PC-9 (cell line): ENCODE results near the gene BCAR1. TPM values are rescaled to one million over a fixed set of nuclear protein-coding genes. Genes with fewer than 3 reads are reported as not detected.
A peak's percentile ranks its signal among the peaks of the same experiment; 100 is the strongest.
"Not testable (repeated sequence)": the region's sequence is repeated elsewhere in the genome, so short reads cannot be mapped to it uniquely, and the experiment has no call there.

ENCODE experiments used
- BruUV-seq: library from RNA; stranded (reverse); fragments of 400-500 nt; replicated peaks from 2 replicates; lab custom pipeline; 2021; lab: Mats Ljungman, UMichigan
- CTCF ChIA-PET: fragments of 300-600 bp; sonication (Branson Sonifier 250); formaldehyde crosslinking; loops from one replicate; lab custom pipeline; 2022; ENCODE audit warnings: antibody characterized with exemption; lab: Charles Lee
- POLR2A ChIA-PET: fragments of 300-600 bp; sonication (Branson Sonifier 250); formaldehyde crosslinking; loops from one replicate; lab custom pipeline; 2022; ENCODE audit warnings: antibody characterized with exemption; ENCODE audit not compliant: unreplicated experiment; lab: Charles Lee
- DNase-seq, 2 experiments: peaks; one replicate each; pipeline versions ENCODE4 v3.0.0 to v3.0.0-alpha.2; 2015 to 2022; ENCODE audit warnings: mixed read lengths in 1 of 2
- H2AFZ ChIP-seq: fragments of 200-600 bp; sonication (generic); 2 replicates; pipeline ENCODE4 v1.8.1; 2017; ENCODE audit warnings: antibody characterized with exemption
- H3F3A ChIP-seq: fragments of 200-600 bp; sonication (generic); 2 replicates; pipeline ENCODE4 v1.8.1; 2017; ENCODE audit warnings: antibody characterized with exemption, mild to moderate bottlenecking, low read depth; ENCODE audit not compliant: insufficient read depth
- H3K27ac ChIP-seq: fragments of 200-600 bp; sonication (generic); 2 replicates; pipeline ENCODE4 v1.6.1; 2016; ENCODE audit warnings: mixed run types
- H3K27me3 ChIP-seq: fragments of 200-600 bp; sonication (generic); 2 replicates; pipeline ENCODE4 v1.6.1; 2016; ENCODE audit warnings: low read depth, mixed run types; ENCODE audit not compliant: insufficient read depth
- H3K36me3 ChIP-seq: fragments of 200-600 bp; sonication (generic); 2 replicates; pipeline ENCODE4 v1.6.1; 2016; ENCODE audit warnings: low read depth, mixed run types
- H3K4me1 ChIP-seq: fragments of 200-600 bp; sonication (generic); replicated peaks from 2 replicates; pipeline ENCODE4 v1.6.1; 2016; ENCODE audit warnings: mixed run types; ENCODE audit not compliant: insufficient read depth
- H3K4me2 ChIP-seq: fragments of 200-600 bp; sonication (generic); 2 replicates; pipeline ENCODE4 v1.6.1; 2017; ENCODE audit warnings: mixed run types
- H3K4me3 ChIP-seq: fragments of 200-600 bp; sonication (generic); 2 replicates; pipeline ENCODE4 v1.6.1; 2016; ENCODE audit warnings: mixed run types
- H3K79me2 ChIP-seq: fragments of 200-600 bp; sonication (generic); 2 replicates; pipeline ENCODE4 v1.6.1; 2017; ENCODE audit warnings: low read depth, mixed run types
- H3K9me2 ChIP-seq: fragments of 200-600 bp; sonication (generic); 2 replicates; pipeline ENCODE4 v1.8.1; 2017; ENCODE audit warnings: mild to moderate bottlenecking; ENCODE audit not compliant: insufficient read depth
- H3K9me3 ChIP-seq: fragments of 200-600 bp; sonication (generic); 2 replicates; pipeline ENCODE4 v1.8.1; 2016; ENCODE audit warnings: low read depth; ENCODE audit not compliant: insufficient read depth
- H4K20me1 ChIP-seq: fragments of 200-600 bp; sonication (generic); 2 replicates; pipeline ENCODE4 v1.8.1; 2017; ENCODE audit not compliant: insufficient read depth
- EZH2 ChIP-seq: fragments of 200-600 bp; sonication (generic); IDR thresholded peaks from 2 replicates; pipeline ENCODE4 v1.8.0; 2017; ENCODE audit warnings: antibody characterized with exemption, low read depth
- intact Hi-C: fragments of 100-400 bp; cut with micrococcal nuclease; formaldehyde crosslinking; loops from one replicate; pipeline ENCODE4 v1.10.0; 2022; ENCODE audit not compliant: unreplicated experiment
- total RNA-seq: library from RNA; stranded (reverse); gene quantifications from 2 replicates; pipeline ENCODE4 v1.2.3, GENCODE V29; 2021
- TF ChIP-seq, protein P1 (sequence below): fragments of 200-600 bp; sonication (generic); conservative IDR thresholded peaks from 2 replicates; pipeline ENCODE4 v1.6.1; 2017; ENCODE audit warnings: mixed run types, antibody characterized with exemption, mild to moderate bottlenecking, moderate library complexity

BCAR1 gene
- total RNA-seq, 1 experiment from 2014 or later: 53.9 TPM

DNA sequence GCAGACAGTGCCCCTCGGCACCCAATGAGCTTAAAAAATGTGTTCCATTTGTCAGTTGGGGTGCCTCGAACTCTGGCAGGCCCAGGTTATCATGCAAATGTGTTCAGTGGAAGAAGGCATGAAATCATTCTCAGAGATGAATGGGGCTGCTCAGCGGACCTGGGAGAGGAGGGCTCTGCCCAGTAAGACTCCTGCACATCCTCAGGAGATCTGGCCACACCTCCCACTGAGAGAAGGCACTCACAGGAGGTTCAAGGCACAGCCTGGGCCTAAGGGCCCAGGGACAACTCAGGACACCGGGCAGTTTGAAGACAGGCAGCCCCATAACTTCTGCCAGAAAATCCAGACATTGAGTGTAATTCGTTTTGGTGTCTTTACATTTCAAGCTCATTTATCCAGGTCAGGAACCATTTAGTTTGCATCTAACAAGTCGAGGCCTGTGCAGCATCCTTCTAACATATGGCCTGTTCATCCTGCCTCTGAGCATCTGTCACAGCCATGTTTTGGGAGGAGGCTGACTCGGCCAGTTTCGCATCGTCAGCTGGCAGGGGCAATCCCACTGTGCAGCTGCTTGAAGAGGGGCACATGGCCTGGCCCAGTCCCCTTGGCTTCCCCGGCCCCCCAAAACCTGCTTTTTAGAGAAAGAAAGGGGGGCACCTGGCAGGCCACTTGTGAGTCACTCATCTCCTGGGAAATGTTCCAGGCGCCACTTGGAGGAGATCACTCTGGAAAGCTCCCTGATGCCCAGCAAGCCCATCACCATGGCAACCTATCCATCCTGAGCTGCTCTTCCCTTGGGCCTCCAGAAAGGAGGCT lies 31.2 kb upstream of the BCAR1 start:
- H4K20me1 ChIP-seq: no peaks in the 10 kb centered on the region
- H3K4me1 ChIP-seq: peaks cover 32% of the 10 kb centered on the region
- POLR2A ChIA-PET: no interaction called here
- no peak for TF ChIP-seq EZH2
- TF ChIP-seq, protein P1, sequence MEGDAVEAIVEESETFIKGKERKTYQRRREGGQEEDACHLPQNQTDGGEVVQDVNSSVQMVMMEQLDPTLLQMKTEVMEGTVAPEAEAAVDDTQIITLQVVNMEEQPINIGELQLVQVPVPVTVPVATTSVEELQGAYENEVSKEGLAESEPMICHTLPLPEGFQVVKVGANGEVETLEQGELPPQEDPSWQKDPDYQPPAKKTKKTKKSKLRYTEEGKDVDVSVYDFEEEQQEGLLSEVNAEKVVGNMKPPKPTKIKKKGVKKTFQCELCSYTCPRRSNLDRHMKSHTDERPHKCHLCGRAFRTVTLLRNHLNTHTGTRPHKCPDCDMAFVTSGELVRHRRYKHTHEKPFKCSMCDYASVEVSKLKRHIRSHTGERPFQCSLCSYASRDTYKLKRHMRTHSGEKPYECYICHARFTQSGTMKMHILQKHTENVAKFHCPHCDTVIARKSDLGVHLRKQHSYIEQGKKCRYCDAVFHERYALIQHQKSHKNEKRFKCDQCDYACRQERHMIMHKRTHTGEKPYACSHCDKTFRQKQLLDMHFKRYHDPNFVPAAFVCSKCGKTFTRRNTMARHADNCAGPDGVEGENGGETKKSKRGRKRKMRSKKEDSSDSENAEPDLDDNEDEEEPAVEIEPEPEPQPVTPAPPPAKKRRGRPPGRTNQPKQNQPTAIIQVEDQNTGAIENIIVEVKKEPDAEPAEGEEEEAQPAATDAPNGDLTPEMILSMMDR: no peak
- H3K27me3 ChIP-seq: no peaks in the 10 kb centered on the region
- H3K79me2 ChIP-seq: no peaks in the 10 kb centered on the region
- H3K9me2 ChIP-seq: no peaks in the 10 kb centered on the region
- intact Hi-C loops: no loop called here
- CTCF ChIA-PET: interaction anchor here (0.9 kb wide), 1 partner anchor 11 kb away, joined by 4 read pairs; no protein-coding TSS in a partner anchor
- no peaks in the 10 kb centered on the region for H3K9me3 ChIP-seq
- no peaks in the 10 kb centered on the region for H3K36me3 ChIP-seq
- H3F3A ChIP-seq: peaks cover 38% of the 10 kb centered on the region
- BruUV-seq: no TSS peak
- no peak overlapping the region for H2AFZ ChIP-seq
- H3K4me2 ChIP-seq: no peak overlapping the region
- no peak overlapping the region for H3K27ac ChIP-seq
- DNase-seq: peak in 1 of 2 experiments; percentile 4
- H3K4me3 ChIP-seq: no peak overlapping the region

DNA sequence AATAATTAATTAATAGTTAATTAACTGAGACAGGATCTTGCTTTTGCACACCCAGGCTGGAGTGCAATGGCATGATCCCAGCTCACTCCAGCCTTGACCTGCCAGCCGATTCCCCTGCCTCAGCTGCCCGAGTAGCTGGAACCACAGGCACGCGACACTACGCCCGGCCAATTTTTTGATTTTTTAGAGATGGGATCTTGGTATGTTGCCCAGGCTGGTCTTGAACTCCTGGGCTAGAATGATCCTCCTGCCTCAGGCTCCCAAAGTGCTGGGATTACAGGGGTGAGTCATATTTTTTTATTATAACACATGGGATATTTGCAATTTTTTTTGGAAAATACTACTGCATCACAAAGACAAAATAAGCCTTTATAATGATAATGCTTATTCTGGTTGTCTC lies 30.4 kb upstream of the BCAR1 start:
- ChIA-PET POLR2A (no interaction called here), CTCF (no interaction called here)
- Histone ChIP-seq H3F3A (peaks cover 38% of the 10 kb centered on the region), H3K27ac (no peak overlapping the region), H2AFZ (no peak overlapping the region), H3K36me3 (no peaks in the 10 kb centered on the region), H3K79me2 (no peaks in the 10 kb centered on the region), H4K20me1 (no peaks in the 10 kb centered on the region), H3K4me2 (no peak overlapping the region), H3K4me3 (no peak overlapping the region), H3K9me3 (no peaks in the 10 kb centered on the region), H3K4me1 (peaks cover 32% of the 10 kb centered on the region), H3K27me3 (no peaks in the 10 kb centered on the region), H3K9me2 (no peaks in the 10 kb centered on the region)
- intact Hi-C loops: no loop called here
- no peak for DNase-seq
- TF ChIP-seq, protein P1: no peak
- TF ChIP-seq EZH2: no peak
- BruUV-seq: no TSS peak

DNA sequence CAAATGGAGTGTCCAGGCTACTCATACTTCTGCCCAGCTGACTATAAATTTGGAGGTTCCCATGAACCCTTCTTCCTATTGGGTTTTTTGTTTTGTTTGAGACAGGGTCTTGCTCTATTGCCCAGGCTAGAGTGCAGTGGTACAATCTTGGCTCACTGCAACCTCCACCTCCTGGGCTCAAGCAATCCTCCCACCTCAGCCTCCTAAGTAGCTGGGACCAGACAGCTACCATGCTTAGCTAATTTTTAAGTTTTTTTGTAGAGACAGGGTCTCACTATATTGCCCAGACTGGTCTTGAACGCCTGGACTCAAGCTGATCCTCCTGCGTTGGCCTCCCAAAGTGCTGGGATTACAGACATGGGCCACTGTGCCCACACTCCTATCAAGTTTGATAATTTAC lies 29.6 kb upstream of the BCAR1 start:
- CTCF ChIA-PET, H3K36me3 ChIP-seq, BruUV-seq, H3K9me3 ChIP-seq, H3K4me3 ChIP-seq, H3K9me2 ChIP-seq, H2AFZ ChIP-seq, H3K79me2 ChIP-seq, intact Hi-C loops, H3K27me3 ChIP-seq, H4K20me1 ChIP-seq, DNase-seq: not testable (repeated sequence)
- H3K4me1 ChIP-seq: peaks cover 32% of the 10 kb centered on the region
- peak overlapping the region; percentile 76 for H3K27ac ChIP-seq
- H3K4me2 ChIP-seq: peak overlapping the region; percentile 79
- H3F3A ChIP-seq: peaks cover 38% of the 10 kb centered on the region
- POLR2A ChIA-PET: interaction anchor here (0.6 to 0.7 kb wide), 2 partner anchors 31 to 211 kb away, joined by 4 to 5 read pairs; no protein-coding TSS in a partner anchor
